Thyroid gland (tissue), 4 donors: ENCODE results near the gene DRD2. TPM values are rescaled to one million over a fixed set of nuclear protein-coding genes. Genes with fewer than 3 reads are reported as not detected.
A peak's percentile ranks its signal among the peaks of the same experiment; 100 is the strongest.

Experiments
- DNase-seq, 2 donors: peaks; one replicate each; pipeline ENCODE4 v3.0.0-alpha.2; 2019
- H3K27ac ChIP-seq, 3 donors: fragments of 200-600 bp; sonication (generic); 1 replicate in 2 of 3; 2 replicates in 1 of 3; pipeline ENCODE4 v1.5.1; 2016 to 2019; ENCODE audit warnings: mild to moderate bottlenecking in 1 of 3, moderate library complexity in 1 of 3
- H3K27me3 ChIP-seq: fragments of 200-600 bp; sonication (generic); one replicate; pipeline ENCODE4 v1.5.1; 2019
- H3K36me3 ChIP-seq, 2 donors: fragments of 200-600 bp; sonication (generic); one replicate each; pipeline ENCODE4 v1.5.1; 2016 to 2019
- H3K4me1 ChIP-seq, 2 donors: fragments of 200-600 bp; sonication (generic); one replicate each; pipeline ENCODE4 v1.5.1; 2017 to 2019
- H3K4me3 ChIP-seq, 3 donors: fragments of 200-600 bp; sonication (generic); replicated peaks in 1 of 3; 1 replicate in 2 of 3; 2 replicates in 1 of 3; pipeline ENCODE4 v1.5.1; 2016; ENCODE audit warnings: mild to moderate bottlenecking in 1 of 3
- H3K9me3 ChIP-seq: fragments of 200-600 bp; sonication (generic); one replicate; pipeline ENCODE4 v1.5.1; 2017
- CTCF ChIP-seq, 6 experiments: fragments of 200-600 bp in 3 of 6; fragments of 450-650 bp in 3 of 6; sonication (generic) in 3 of 6; IDR thresholded peaks; one replicate each; pipeline ENCODE4 v1.5.1; 2016 to 2019; ENCODE audit warnings: antibody characterized with exemption in 6 of 6, mild to moderate bottlenecking in 2 of 6, inconsistent platforms in 1 of 6, moderate library complexity in 1 of 6
- POLR2A ChIP-seq, 2 donors: fragments of 450-650 bp; IDR thresholded peaks; one replicate each; pipeline ENCODE4 v1.6.1; 2017; ENCODE audit warnings: antibody characterized with exemption in 2 of 2, mild to moderate bottlenecking in 2 of 2, moderate library complexity in 1 of 2
- WGBS, 2 donors: methylation state at CpG; one replicate each; pipeline ENCODE4 v1.1.5; 2017; 5-methylcytosine and 5-hydroxymethylcytosine counted together
- intact Hi-C: fragments of 100-400 bp; cut with DNase I; formaldehyde crosslinking; loops from one replicate; pipeline ENCODE4 v1.15.1; 2023
- total RNA-seq, 4 donors: library from RNA; depleted of rRNA; stranded (reverse); fragments of >200 nt; gene quantifications; one replicate each; pipeline ENCODE4 v1.2.3, GENCODE V29; 2016

The DRD2 gene
- total RNA-seq, 4 donors from 2014 or later: 0.20 TPM; not detected in 3

- intact Hi-C loops: no loop called here
Measured at GRCh38 chr11:113372309-113372708, 102.9 kb downstream of the DRD2 start.

GRCh38 chr11:113370634-113371033, 104.6 kb downstream of the DRD2 start:
- intact Hi-C loops: no loop called here
- no peak for TF ChIP-seq CTCF (IDR thresholded peaks at IDR 0.05)
- no peak for TF ChIP-seq POLR2A (IDR thresholded peaks at IDR 0.05)
- no peaks in the 10 kb centered on the region for H3K9me3 ChIP-seq
- H3K27me3 ChIP-seq: no peaks in the 10 kb centered on the region
- H3K27ac ChIP-seq: no peak overlapping the region
- H3K4me3 ChIP-seq: no peak overlapping the region
- peaks cover 3 to 4% of the 10 kb centered on the region in 2 donors for H3K4me1 ChIP-seq
- peaks cover 5 to 13% of the 10 kb centered on the region in 2 donors for H3K36me3 ChIP-seq
- 82 to 89% methylated on average over 5 of the region's 5 CpGs for WGBS, 2 donors
- no peak for DNase-seq

More at GRCh38 chr11:113372309-113372708, 102.9 kb downstream of the DRD2 start:
- no peak overlapping the region for H3K4me3 ChIP-seq
- TF ChIP-seq POLR2A (IDR thresholded peaks at IDR 0.05) (no peak), CTCF (IDR thresholded peaks at IDR 0.05) (no peak)
- no peaks in the 10 kb centered on the region for H3K4me1 ChIP-seq
- no peaks in the 10 kb centered on the region for H3K9me3 ChIP-seq
- H3K27me3 ChIP-seq: no peaks in the 10 kb centered on the region
- H3K36me3 ChIP-seq: peaks cover 5 to 13% of the 10 kb centered on the region in 2 donors
- no peak for DNase-seq
- 86 to 91% methylated on average over 4 of the region's 4 CpGs for WGBS, 2 donors
- no peak overlapping the region for H3K27ac ChIP-seq

- H3K36me3 ChIP-seq: peaks cover 11 to 23% of the 10 kb centered on the region in 2 donors
- TF ChIP-seq POLR2A (IDR thresholded peaks at IDR 0.05): no peak
- TF ChIP-seq CTCF (IDR thresholded peaks at IDR 0.05): no peak
- intact Hi-C loops: no loop called here
- H3K4me1 ChIP-seq: peaks cover 4 to 6% of the 10 kb centered on the region in 2 donors
- H3K4me3 ChIP-seq: no peak overlapping the region
- WGBS, 2 donors: 84% methylated on average over 3 of the region's 3 CpGs
- no peak overlapping the region for H3K27ac ChIP-seq
- no peaks in the 10 kb centered on the region for H3K27me3 ChIP-seq
- H3K9me3 ChIP-seq: no peaks in the 10 kb centered on the region
- no peak for DNase-seq
Measured at GRCh38 chr11:113369411-113369810, 105.8 kb downstream of the DRD2 start.

GRCh38 chr11:113365895-113366294, 109.3 kb downstream of the DRD2 start:
- peaks cover 26 to 44% of the 10 kb centered on the region in 2 donors for H3K36me3 ChIP-seq

More at GRCh38 chr11:113365895-113366294, 109.3 kb downstream of the DRD2 start:
- H3K4me3 ChIP-seq: no peak overlapping the region
- intact Hi-C loops: no loop called here
- peaks cover 4 to 6% of the 10 kb centered on the region in 2 donors for H3K4me1 ChIP-seq
- no peaks in the 10 kb centered on the region for H3K27me3 ChIP-seq
- 44 to 55% methylated on average over 5 of the region's 5 CpGs for WGBS, 2 donors
- H3K27ac ChIP-seq: no peak overlapping the region
- H3K9me3 ChIP-seq: no peaks in the 10 kb centered on the region
- DNase-seq: peak; percentile 51 to 58
- TF ChIP-seq CTCF (IDR thresholded peaks at IDR 0.05) (no peak), POLR2A (IDR thresholded peaks at IDR 0.05) (no peak)
